Epithelial cell of esophagus (primary cell): ENCODE results near the gene ASB16.
A peak's percentile ranks its signal among the peaks of the same experiment; 100 is the strongest.

Source experiments
- DNase-seq: peaks from one replicate; pipeline ENCODE4 v3.0.0; 2010; ENCODE audit warnings: low read depth
- H3K4me3 ChIP-seq: 2 replicates; pipeline ENCODE4 v1.5.1; 2011; ENCODE audit warnings: mild to moderate bottlenecking, low read length, control low read depth
- CTCF ChIP-seq: IDR thresholded peaks from 2 replicates; pipeline ENCODE4 v1.5.1; 2011; ENCODE audit warnings: low read depth, mild to moderate bottlenecking, low read length, control low read depth, inconsistent platforms; ENCODE audit not compliant: insufficient read depth; ENCODE audit errors: missing control alignments

Gene ASB16

GRCh38 chr17:44199553-44200477 lies 29.3 kb downstream of the ASB16 start, which contains the start of gene ATXN7L3:
TSS of gene ATXN7L3 (minus strand) at chr17:44199884. CDS start at chr17:44198070, 1,814 bp downstream.
- peak; percentile 99 for DNase-seq
- H3K4me3 ChIP-seq: peak within 1 kb of the TSS; percentile 80
- TF ChIP-seq CTCF: no peak

GRCh38 chr17:44200478-44201155 lies 30.1 kb downstream of the ASB16 start:
- no peak for DNase-seq
- no peak for TF ChIP-seq CTCF
- peak overlapping the region; percentile 56 for H3K4me3 ChIP-seq

- no peak for TF ChIP-seq CTCF
- DNase-seq: no peak
- H3K4me3 ChIP-seq: no peak overlapping the region
These were observed 32.3 kb downstream of the ASB16 start for GRCh38 chr17:44202756-44203155.

- peak; percentile 37 for DNase-seq
- H3K4me3 ChIP-seq: no peak overlapping the region
- peak; percentile 75 for TF ChIP-seq CTCF
These were observed 33.4 kb downstream of the ASB16 start for GRCh38 chr17:44203731-44204440.

- peak; percentile 61 for DNase-seq
- no peak for TF ChIP-seq CTCF
- H3K4me3 ChIP-seq: no peak overlapping the region
These were observed 34.0 kb downstream of the ASB16 start for GRCh38 chr17:44204441-44204882.

- TF ChIP-seq CTCF: peak; percentile 26
- H3K4me3 ChIP-seq: no peak overlapping the region
- no peak for DNase-seq
These were observed 35.7 kb downstream of the ASB16 start for GRCh38 chr17:44205962-44206824.
